Measurements from ENCODE around the gene CAMK2A.

Gene CAMK2A

DNA sequence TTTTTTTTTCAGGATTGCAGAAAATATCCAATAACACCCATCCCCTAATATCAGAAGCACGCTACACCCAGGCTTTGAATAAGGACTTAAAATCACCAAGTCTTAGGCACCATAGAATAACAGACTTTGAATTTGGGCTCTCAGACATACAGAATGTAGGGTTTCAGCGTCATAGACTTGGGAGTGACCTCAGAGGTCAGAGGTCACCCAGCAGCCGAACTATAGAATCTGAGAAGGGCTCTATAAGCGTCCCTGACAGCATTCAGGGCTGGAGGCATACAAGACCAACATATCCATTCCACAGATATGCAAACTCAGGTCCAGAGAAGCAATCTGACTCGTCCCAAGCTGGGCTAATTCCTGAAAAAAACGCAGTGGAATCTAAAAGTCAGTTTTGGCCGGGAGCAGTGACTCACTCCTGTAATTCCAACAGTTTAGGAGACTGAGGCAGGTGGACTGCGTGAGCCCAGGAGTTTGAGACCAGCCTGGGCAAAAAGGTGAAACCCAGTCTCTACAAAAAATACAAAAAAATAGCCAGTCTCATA, 65.0 kb downstream of the CAMK2A start:
- Mint-ChIP-seq H3K27me3 (peaks cover 9 to 13% of the 10 kb centered on the region in 2 donors), H3K9me3 (no peaks in the 10 kb centered on the region), H3K27ac (no peak overlapping the region), H3K4me1 (no peaks in the 10 kb centered on the region), H3K4me3 (no peak overlapping the region), H3K36me3 (no peaks in the 10 kb centered on the region)
- ATAC-seq (replicated peaks) (no peak), DNase-seq (no peak)

DNA sequence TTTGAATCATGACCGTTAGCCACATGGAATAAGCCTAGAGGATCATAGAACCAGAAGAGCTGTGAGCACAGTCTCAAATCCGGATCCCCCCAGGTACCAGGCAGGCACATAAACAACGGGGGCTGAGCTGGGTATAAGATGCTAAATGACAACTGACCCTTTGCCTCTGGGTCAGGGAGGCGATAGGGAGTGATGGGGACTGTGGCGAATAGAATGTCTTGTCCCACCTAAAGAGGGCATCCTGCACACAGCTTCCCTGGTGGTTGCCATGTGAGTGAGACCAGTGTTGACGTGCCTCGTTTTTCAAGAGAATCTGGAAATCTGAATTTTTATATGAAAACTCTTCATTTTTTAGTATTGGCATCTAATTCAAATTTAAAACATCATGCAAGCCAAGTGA, 66.1 kb downstream of the CAMK2A start:
- DNase-seq (no peak), ATAC-seq (replicated peaks) (no peak)
- Mint-ChIP-seq H3K4me1 (no peaks in the 10 kb centered on the region), H3K27ac (no peak overlapping the region), H3K4me3 (no peak overlapping the region), H3K27me3 (peaks cover 9 to 13% of the 10 kb centered on the region in 2 donors), H3K36me3 (no peaks in the 10 kb centered on the region), H3K9me3 (no peaks in the 10 kb centered on the region)

DNA sequence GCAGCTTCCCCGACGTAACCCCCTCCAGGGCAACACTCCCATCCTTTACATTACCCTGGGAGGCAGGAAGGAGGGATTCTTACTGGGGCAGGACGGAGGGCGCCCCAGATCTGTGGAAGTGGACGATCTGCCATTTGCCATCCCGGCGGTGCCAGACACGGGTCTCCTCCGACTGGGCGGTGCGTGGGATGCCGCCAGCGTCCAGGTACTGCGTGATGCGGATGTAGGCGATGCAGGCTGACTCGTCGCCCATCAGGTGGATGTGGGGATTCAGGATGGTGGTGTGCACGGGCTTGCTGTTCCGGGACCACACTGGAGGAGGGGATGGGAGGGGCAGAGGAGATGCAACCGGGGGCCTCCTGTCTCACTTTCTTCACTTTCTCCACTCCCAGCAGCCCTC, 66.7 kb downstream of the CAMK2A start:
- Mint-ChIP-seq H3K4me3 (no peak overlapping the region), H3K9me3 (no peaks in the 10 kb centered on the region), H3K36me3 (no peaks in the 10 kb centered on the region), H3K27ac (peak overlapping the region; percentile 31), H3K27me3 (peaks cover 9 to 17% of the 10 kb centered on the region in 2 donors), H3K4me1 (peaks cover 1 to 3% of the 10 kb centered on the region in 2 donors)
- no peak for ATAC-seq (replicated peaks)
- no peak for DNase-seq

DNA sequence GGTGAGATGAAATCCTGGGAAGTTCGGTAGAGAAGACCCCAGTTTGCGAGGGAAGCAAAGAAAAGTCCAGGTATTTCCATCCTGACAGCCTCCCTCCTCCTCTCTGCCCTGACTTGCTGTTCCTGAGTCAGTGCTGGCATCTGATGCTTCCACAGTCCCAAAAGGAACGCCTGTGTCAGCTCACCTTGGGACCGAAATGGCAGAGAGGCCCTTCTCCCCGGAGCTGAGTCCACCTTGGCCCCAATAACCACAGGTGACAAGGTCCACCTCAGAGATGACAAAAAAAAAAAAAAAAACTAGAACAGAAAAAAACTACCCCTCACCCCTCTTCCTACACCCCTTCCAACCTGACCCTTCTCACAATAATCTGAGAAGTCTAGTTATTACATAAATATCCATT, 68.1 kb downstream of the CAMK2A start:
- Mint-ChIP-seq H3K9me3 (no peaks in the 10 kb centered on the region), H3K4me1 (peaks cover 6% of the 10 kb centered on the region in 2 donors), H3K27me3 (peaks cover 20 to 31% of the 10 kb centered on the region in 2 donors), H3K4me3 (no peak overlapping the region), H3K27ac (no peak overlapping the region), H3K36me3 (no peaks in the 10 kb centered on the region)
- DNase-seq: no peak
- ATAC-seq (replicated peaks): no peak

DNA sequence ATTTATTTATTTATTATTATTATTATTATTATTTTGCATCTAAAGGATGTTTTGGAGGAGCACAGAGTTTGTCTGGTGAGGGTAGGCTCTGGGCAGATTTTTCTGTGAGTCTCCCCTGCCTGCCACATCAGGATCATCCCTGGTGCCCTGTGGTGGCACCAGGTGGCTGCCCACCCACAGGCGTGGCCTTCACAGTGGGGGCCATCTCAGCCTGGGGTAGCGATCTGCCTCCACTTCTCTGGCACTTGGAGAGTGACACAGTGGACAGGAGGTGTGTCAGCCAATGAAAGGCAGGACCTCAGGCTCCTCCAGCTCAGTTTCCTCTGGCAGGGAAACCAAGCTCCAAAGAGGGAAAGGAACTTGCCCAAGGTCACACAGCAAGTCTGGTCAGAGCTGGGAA, 69.7 kb downstream of the CAMK2A start:
- Mint-ChIP-seq H3K4me1 (peaks cover 6% of the 10 kb centered on the region in 2 donors), H3K27ac (no peak overlapping the region), H3K27me3 (peaks cover 30 to 44% of the 10 kb centered on the region in 2 donors), H3K4me3 (no peak overlapping the region), H3K9me3 (no peaks in the 10 kb centered on the region), H3K36me3 (no peaks in the 10 kb centered on the region)
- ATAC-seq (replicated peaks) (no peak), DNase-seq (no peak)

DNA sequence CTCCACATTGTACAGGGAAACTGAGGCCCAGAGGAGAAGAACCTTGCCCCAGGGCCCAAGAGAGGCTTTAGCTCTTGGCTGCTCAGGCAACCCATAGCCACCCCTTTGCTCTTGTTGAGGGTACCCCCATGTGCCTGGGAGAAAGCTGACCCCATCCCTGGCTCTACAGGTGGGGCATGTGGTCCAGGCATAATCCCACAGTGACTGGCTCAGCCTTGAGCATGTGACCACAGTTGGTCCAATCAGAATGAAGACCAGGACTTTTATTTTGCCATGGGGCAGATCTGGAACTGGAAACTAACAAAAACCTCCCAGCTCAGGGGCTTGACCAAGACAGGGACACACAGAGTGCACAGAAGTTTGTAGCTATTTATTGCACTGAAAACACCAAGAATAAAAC, 70.4 kb downstream of the CAMK2A start:
- Mint-ChIP-seq H3K27me3 (peaks cover 30 to 49% of the 10 kb centered on the region in 2 donors), H3K4me1 (peaks cover 6% of the 10 kb centered on the region in 2 donors), H3K36me3 (no peaks in the 10 kb centered on the region), H3K9me3 (no peaks in the 10 kb centered on the region), H3K27ac (no peak overlapping the region), H3K4me3 (no peak overlapping the region)
- no peak for ATAC-seq (replicated peaks)
- DNase-seq: no peak

DNA sequence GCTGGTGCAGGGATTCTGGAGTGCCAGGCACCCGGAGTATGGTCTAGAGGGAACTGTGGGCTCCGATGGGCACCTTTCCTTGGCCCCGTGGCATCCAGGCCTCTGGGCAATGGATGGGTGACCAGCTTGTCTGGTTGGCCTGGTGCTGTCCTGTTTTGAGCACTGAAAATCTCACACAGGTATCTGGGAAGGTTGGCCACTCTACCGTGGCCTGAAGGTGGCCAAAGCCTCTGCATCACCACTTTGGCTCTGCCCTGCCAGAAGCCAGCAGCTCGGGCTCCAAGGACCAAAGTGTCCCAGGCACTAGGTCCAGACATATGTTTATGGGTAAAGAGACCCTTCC, 70.9 kb downstream of the CAMK2A start:
- no peak for ATAC-seq (replicated peaks)
- DNase-seq: no peak
- H3K27ac Mint-ChIP-seq: no peak overlapping the region
- no peaks in the 10 kb centered on the region for H3K9me3 Mint-ChIP-seq
- H3K4me1 Mint-ChIP-seq: peaks cover 6% of the 10 kb centered on the region in 2 donors
- peaks cover 30 to 52% of the 10 kb centered on the region in 2 donors for H3K27me3 Mint-ChIP-seq
- no peak overlapping the region for H3K4me3 Mint-ChIP-seq
- H3K36me3 Mint-ChIP-seq: no peaks in the 10 kb centered on the region

DNA sequence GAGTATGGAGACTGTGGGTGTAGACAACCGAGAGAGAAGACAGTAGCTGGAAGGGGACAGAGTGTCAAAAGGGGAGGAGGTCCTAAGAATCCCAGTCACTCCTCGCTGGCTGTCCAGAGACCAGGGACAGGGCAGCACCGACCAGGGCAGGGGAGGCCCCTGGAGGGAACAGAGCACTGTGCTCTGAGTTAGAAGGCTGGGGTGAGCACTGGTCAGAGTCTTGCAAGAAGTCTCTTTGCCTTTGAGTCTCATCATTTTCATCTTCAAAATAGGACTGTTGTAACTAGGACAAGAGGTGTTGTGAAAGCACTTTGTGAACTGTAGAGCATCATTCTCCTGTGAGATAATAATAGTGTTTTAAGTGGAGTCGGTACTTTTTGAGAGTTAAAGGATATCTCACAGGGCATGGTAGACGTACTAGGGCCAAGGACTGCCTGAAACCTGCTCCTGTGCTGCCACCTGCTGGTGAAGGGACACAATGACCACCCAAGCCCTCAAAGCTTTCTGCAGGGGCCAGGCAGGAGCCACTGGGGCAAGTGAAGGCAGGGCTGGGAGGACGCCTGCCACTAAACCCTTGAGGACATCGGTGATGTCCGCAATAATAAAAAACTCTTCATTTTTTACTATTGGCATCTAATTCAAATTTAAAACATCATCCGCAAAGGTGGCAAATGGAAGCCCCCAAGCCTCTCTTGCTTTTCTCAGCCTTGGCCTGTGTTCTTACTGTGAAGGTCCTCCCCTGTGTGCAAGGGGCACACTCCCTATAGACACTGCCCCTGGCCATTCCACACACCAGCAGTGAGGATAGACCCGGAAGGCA, 71.5 kb downstream of the CAMK2A start:
- ATAC-seq (replicated peaks) (peak; percentile 94 to 99), DNase-seq (peak; percentile 67)
- H3K36me3 Mint-ChIP-seq: no peaks in the 10 kb centered on the region
- H3K9me3 Mint-ChIP-seq: no peaks in the 10 kb centered on the region
- no peak overlapping the region for H3K27ac Mint-ChIP-seq
- no peak overlapping the region for H3K4me3 Mint-ChIP-seq
- peaks cover 29 to 56% of the 10 kb centered on the region in 2 donors for H3K27me3 Mint-ChIP-seq
- H3K4me1 Mint-ChIP-seq: peaks cover 6% of the 10 kb centered on the region in 2 donors

DNA sequence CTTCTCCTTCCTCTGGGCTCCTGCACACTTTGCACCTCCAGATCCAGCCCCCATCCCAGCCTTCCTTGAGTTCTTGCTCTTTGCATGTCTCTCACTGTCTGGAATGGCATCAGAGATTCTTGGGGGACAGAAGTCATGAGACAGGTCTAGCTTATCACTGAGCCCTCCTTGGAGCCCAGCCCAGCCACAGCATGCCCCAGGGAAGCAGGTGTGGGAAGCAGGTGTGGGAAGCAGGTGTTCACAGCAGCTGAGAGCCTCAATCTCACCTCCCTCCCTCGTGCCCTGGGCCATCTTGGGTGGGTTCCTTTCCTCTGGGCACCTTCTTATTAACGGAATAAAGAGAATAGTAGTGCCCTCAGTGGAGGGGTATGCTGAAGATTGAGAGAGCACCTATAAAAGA, 72.5 kb downstream of the CAMK2A start:
- no peak for DNase-seq
- peaks cover 31 to 56% of the 10 kb centered on the region in 2 donors for H3K27me3 Mint-ChIP-seq
- H3K4me1 Mint-ChIP-seq: peaks cover 6% of the 10 kb centered on the region in 2 donors
- H3K27ac Mint-ChIP-seq: no peak overlapping the region
- H3K4me3 Mint-ChIP-seq: no peak overlapping the region
- no peak for ATAC-seq (replicated peaks)
- no peaks in the 10 kb centered on the region for H3K36me3 Mint-ChIP-seq
- H3K9me3 Mint-ChIP-seq: no peaks in the 10 kb centered on the region

DNA sequence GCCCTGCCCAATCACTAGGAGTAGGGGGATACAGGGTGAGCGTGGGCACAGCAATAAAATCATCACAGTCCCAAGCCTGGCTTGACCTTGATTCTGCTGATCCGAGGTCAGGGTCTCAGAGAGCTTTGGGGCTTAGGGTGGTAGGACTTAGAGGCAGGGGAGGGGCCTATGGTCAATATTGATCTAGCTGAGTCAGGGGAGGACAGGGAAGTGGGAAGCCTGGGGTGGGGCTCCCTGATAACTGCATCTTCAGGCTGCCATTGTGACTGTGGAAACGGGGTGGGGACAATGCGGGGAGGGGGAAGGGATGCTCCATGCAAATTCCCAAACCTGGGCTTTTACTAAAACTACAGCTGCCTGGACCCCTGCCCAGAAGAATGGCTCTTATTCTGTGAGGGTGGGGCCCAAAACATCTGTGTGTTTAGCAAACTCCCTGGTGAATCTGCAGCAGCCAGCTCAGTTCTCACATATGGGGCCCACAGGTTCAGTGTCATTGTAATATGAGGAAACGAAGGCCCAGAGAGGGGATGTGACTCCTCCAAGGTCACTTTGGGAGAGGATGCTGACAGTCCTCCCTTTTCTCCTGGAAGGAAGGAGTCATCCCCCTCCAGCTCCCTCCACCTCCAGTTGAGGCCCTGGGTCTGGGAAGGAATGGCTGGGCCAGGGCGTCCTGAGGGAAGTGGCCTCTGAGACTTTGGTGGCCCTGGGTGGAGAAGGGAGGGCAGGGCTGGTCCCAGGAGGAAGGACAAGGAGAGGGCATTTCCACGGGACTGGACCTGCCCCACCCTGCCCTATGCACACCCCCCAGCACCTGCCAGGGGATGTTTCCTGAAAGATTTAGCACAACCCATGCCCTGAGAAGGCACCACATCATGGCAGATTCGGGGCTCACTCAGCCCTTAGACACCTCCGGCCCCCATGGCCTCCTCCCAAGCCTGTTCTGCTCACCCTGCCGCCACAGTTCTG, 73.3 kb downstream of the CAMK2A start:
- H3K36me3 Mint-ChIP-seq: no peaks in the 10 kb centered on the region
- H3K4me1 Mint-ChIP-seq: peaks cover 6% of the 10 kb centered on the region in 2 donors
- DNase-seq: no peak
- no peak overlapping the region for H3K27ac Mint-ChIP-seq
- H3K27me3 Mint-ChIP-seq: peaks cover 33 to 50% of the 10 kb centered on the region in 2 donors
- H3K9me3 Mint-ChIP-seq: no peaks in the 10 kb centered on the region
- no peak overlapping the region for H3K4me3 Mint-ChIP-seq
- no peak for ATAC-seq (replicated peaks)

DNA sequence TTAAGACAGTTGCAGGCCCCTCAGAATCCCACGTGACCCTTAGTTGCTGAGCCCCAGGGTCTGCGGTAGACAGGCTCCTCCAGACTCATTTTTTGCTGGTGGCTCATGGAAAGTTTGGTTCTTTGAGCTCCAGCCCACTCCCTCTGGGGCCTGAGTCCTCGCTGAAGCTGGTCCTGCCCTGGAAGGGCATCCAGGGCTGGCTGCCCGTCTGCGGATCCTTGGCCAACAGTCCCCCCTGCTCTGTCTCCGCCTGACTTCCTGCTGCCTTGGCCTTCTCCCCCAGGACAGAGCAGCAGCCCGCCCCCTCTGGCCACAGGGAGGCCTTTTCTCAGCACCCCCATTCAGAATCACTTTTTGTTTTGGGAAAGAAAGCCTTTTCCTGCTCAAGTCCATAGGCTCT, 75.3 kb downstream of the CAMK2A start:
- no peaks in the 10 kb centered on the region for H3K36me3 Mint-ChIP-seq
- H3K4me1 Mint-ChIP-seq: peaks cover 7 to 8% of the 10 kb centered on the region in 2 donors
- peaks cover 42 to 57% of the 10 kb centered on the region in 2 donors for H3K27me3 Mint-ChIP-seq
- no peak overlapping the region for H3K4me3 Mint-ChIP-seq
- DNase-seq (no peak), ATAC-seq (replicated peaks) (no peak)
- no peak overlapping the region for H3K27ac Mint-ChIP-seq
- no peaks in the 10 kb centered on the region for H3K9me3 Mint-ChIP-seq

DNA sequence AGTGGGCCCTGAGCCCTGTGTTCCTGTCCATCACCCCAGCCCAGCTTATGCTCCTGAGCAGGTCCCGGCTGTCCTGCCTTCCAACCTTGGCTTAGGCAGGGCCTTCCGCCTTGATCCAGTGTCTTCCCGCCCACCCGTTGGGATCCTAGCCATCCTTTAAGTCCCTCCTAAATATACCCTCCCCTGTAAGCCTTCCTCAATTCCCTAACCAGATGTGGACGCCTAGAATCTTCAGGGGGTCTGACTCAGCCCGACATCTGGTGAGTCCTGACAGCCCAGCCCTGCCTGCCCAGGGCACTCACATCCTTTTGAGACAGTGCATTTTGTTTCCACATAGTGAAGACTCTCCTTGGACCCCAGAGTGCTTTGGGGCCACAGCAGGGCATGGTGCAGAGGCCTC, 76.0 kb downstream of the CAMK2A start:
- H3K27me3 Mint-ChIP-seq: peaks cover 48 to 65% of the 10 kb centered on the region in 2 donors

DNA sequence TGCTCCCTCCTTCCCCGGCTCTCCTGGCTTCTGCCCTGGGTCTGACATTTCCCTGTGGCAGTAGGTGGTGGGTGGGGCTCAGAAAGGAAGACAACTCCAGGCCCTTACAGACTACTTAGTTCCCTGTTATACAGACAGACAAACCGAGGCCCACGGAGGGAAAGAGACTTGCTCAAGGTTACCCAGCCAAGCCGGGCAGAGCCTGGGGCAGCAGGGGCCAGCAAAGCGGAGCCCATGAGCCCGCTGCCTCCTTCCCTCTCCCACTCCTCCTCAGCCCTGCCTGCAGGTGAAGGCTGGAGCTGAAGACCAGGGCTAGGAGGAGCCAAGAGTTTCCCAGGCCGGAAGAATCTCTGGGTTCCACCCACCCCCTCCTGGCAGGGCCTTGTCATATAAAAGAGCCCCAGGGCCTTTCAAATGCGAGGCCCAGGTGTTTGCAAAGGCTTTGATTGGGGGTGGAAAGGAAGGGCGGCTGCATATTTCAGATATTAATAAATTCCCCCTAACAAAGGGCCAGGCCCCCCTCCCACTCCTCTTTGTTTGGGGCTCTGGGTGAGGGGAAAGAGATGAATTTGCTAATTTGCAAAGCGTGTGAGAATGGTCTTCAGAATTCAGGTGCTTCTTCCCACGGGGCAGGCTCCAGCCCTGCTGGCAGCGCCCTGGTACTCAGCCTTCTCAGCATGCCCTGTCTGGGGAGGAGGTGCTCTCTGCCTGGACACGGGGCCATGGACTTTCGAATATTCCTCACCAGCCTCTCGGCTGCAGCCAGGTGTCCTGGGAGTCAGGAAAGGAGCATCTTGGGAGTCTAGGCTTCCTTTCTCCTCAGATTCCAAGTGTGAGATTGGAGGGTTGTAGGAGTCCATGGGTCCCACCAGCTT, 78.2 kb downstream of the CAMK2A start:
- H3K9me3 Mint-ChIP-seq: no peaks in the 10 kb centered on the region
- ATAC-seq (replicated peaks): no peak
- peaks cover 53 to 63% of the 10 kb centered on the region in 2 donors for H3K27me3 Mint-ChIP-seq
- no peaks in the 10 kb centered on the region for H3K36me3 Mint-ChIP-seq
- H3K27ac Mint-ChIP-seq: no peak overlapping the region
- H3K4me1 Mint-ChIP-seq: peaks cover 5 to 8% of the 10 kb centered on the region in 2 donors
- no peak overlapping the region for H3K4me3 Mint-ChIP-seq
- no peak for DNase-seq

More for the DNA sequence above, 76.0 kb downstream of the CAMK2A start:
- Mint-ChIP-seq H3K9me3 (no peaks in the 10 kb centered on the region), H3K36me3 (no peaks in the 10 kb centered on the region), H3K27ac (no peak overlapping the region), H3K4me3 (no peak overlapping the region), H3K4me1 (peaks cover 11 to 13% of the 10 kb centered on the region in 2 donors)
- ATAC-seq (replicated peaks) (no peak), DNase-seq (no peak)

DNA sequence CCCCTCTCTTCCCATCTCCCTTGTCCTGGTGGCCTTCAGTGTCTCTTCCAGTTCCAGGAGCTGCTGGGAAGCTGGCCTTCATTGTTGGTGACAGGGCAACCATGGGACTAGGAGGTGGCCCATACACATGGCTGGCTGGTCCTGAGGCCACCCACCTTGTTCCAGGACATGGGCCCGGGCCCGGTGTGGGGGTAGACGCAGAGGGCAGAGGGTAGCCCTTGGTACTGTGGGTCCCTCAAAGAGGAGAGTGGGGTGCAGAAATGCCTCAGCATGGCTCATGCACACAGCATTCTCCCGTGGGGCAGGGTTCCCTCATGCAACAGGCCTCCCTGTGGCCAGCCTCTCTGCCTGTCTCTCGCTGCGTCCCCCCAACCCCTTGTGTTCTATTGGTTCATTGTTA, 78.9 kb downstream of the CAMK2A start:
- H3K9me3 Mint-ChIP-seq: no peaks in the 10 kb centered on the region
- no peak overlapping the region for H3K4me3 Mint-ChIP-seq
- DNase-seq (no peak), ATAC-seq (replicated peaks) (no peak)
- H3K36me3 Mint-ChIP-seq: no peaks in the 10 kb centered on the region
- H3K27ac Mint-ChIP-seq: no peak overlapping the region
- H3K27me3 Mint-ChIP-seq: peaks cover 49 to 56% of the 10 kb centered on the region in 2 donors
- peaks cover 5 to 8% of the 10 kb centered on the region in 2 donors for H3K4me1 Mint-ChIP-seq
